HL-60 (cell line): ENCODE measurements around the gene GUCA1A.
"Not testable (repeated sequence)": the region's sequence is repeated elsewhere in the genome, so short reads cannot be mapped to it uniquely, and the experiment has no call there.

Source experiments
- DNase-seq, 2 experiments: peaks; one replicate each; pipeline ENCODE4 v3.0.0-alpha.2; 2010 to 2020; ENCODE audit warnings: low read depth in 1 of 2, low spot score in 1 of 2
- H3K27ac ChIP-seq: fragments of 250-450 bp; sonication (Bioruptor Pico); replicated peaks from 2 replicates; pipeline ENCODE4 v1.5.1; 2020; ENCODE audit warnings: mild to moderate bottlenecking, moderate library complexity
- H3K27me3 ChIP-seq: fragments of 250-450 bp; sonication (Bioruptor Pico); 2 replicates; pipeline ENCODE4 v1.5.1; 2021; ENCODE audit warnings: mild to moderate bottlenecking, moderate library complexity; ENCODE audit not compliant: insufficient read depth, poor library complexity, severe bottlenecking
- H3K4me3 ChIP-seq: replicated peaks from 2 replicates; pipeline ENCODE4 v1.5.1; 2011; ENCODE audit warnings: mild to moderate bottlenecking, control low read depth, low read length; ENCODE audit not compliant: insufficient read depth
- GABPA ChIP-seq: IDR thresholded peaks from 2 replicates; pipeline ENCODE4 v1.6.1; 2012; ENCODE audit warnings: low read depth
- POLR2AphosphoS5 ChIP-seq: IDR thresholded peaks from 2 replicates; pipeline ENCODE4 v1.6.1; 2012; ENCODE audit warnings: low read depth
- SPI1 ChIP-seq: IDR thresholded peaks from 2 replicates; pipeline ENCODE4 v1.6.1; 2012; ENCODE audit warnings: low read depth, mild to moderate bottlenecking, borderline replicate concordance
- TF ChIP-seq, protein P1 (sequence below): IDR thresholded peaks from one replicate; pipeline ENCODE4 v1.5.1; 2011; ENCODE audit warnings: low read length, control low read depth, inconsistent platforms; ENCODE audit not compliant: insufficient read depth
- TF ChIP-seq, protein P2 (sequence below): IDR thresholded peaks from 2 replicates; pipeline ENCODE4 v1.6.1; 2012; ENCODE audit warnings: low read depth; ENCODE audit not compliant: insufficient replicate concordance

GUCA1A gene

DNA sequence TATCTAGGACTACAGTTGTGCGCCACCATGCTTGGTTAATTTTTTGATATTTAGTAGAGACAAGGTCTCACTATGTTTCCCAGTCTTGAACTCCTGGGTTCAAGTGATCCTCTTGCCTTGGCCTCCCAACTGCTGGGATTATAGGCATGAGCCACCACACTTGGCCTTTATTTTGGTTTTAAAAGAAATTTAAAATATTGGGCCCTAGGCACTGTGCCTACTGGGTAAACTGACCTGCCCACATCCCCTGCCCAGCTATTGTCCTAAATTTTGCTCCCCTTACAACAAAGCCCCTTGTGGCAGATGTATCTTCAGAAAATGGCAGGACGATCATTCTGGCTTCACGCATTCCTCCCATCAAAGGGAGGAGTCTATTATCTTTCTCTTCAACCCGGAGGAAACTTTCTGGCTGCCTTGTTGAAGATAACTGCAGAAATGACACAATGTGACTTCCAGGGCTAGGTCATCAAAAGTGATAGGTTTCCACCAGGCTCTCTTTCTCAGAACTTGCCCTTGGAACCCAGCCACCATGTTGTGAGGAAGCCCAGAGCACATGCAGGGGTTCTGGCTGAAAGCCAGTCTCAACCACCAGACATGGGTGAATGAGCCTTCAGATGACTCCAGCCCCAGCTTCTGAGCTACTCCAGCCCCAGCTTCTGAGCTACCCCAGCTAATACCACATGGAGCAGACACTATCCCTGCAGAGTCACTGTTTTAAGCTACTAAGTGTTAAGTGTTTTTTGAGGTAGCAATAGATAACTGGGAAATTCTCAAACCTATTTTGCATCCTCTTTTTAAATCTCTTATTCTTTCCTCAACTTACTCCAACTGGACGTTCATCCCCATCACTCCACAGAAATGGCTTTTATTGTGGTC, 26.2 kb downstream of the GUCA1A start:
- DNase-seq: no peak
- H3K27me3 ChIP-seq: no peaks in the 10 kb centered on the region
- TF ChIP-seq SPI1 (no peak), GABPA (no peak), POLR2AphosphoS5 (no peak)
- TF ChIP-seq, protein P1, sequence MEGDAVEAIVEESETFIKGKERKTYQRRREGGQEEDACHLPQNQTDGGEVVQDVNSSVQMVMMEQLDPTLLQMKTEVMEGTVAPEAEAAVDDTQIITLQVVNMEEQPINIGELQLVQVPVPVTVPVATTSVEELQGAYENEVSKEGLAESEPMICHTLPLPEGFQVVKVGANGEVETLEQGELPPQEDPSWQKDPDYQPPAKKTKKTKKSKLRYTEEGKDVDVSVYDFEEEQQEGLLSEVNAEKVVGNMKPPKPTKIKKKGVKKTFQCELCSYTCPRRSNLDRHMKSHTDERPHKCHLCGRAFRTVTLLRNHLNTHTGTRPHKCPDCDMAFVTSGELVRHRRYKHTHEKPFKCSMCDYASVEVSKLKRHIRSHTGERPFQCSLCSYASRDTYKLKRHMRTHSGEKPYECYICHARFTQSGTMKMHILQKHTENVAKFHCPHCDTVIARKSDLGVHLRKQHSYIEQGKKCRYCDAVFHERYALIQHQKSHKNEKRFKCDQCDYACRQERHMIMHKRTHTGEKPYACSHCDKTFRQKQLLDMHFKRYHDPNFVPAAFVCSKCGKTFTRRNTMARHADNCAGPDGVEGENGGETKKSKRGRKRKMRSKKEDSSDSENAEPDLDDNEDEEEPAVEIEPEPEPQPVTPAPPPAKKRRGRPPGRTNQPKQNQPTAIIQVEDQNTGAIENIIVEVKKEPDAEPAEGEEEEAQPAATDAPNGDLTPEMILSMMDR: no peak
- TF ChIP-seq, protein P2, sequence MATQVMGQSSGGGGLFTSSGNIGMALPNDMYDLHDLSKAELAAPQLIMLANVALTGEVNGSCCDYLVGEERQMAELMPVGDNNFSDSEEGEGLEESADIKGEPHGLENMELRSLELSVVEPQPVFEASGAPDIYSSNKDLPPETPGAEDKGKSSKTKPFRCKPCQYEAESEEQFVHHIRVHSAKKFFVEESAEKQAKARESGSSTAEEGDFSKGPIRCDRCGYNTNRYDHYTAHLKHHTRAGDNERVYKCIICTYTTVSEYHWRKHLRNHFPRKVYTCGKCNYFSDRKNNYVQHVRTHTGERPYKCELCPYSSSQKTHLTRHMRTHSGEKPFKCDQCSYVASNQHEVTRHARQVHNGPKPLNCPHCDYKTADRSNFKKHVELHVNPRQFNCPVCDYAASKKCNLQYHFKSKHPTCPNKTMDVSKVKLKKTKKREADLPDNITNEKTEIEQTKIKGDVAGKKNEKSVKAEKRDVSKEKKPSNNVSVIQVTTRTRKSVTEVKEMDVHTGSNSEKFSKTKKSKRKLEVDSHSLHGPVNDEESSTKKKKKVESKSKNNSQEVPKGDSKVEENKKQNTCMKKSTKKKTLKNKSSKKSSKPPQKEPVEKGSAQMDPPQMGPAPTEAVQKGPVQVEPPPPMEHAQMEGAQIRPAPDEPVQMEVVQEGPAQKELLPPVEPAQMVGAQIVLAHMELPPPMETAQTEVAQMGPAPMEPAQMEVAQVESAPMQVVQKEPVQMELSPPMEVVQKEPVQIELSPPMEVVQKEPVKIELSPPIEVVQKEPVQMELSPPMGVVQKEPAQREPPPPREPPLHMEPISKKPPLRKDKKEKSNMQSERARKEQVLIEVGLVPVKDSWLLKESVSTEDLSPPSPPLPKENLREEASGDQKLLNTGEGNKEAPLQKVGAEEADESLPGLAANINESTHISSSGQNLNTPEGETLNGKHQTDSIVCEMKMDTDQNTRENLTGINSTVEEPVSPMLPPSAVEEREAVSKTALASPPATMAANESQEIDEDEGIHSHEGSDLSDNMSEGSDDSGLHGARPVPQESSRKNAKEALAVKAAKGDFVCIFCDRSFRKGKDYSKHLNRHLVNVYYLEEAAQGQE: no peak
- no peak overlapping the region for H3K4me3 ChIP-seq
- no peak overlapping the region for H3K27ac ChIP-seq

DNA sequence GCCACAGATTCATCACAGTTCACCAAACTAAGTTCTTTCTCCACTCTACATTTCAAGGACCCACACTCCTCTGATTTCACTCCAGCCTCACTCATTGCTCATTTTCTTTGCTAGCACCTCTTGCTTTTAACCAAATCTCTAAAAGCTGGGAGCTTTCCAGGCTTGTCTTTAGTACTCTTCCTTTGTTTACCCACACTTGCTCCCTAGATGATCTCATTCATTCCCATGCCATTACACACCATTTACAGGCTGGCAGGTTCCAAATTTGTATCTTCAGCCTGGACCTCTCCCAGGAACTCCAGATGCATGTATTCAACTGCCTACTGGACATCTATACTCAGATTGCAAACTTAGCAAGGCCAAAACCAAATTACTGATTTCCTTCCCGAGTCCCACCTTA, 26.9 kb downstream of the GUCA1A start:
- H3K4me3 ChIP-seq: no peak overlapping the region
- TF ChIP-seq GABPA: no peak
- TF ChIP-seq POLR2AphosphoS5: no peak
- TF ChIP-seq, protein P1: no peak
- TF ChIP-seq, protein P2: no peak
- TF ChIP-seq SPI1: no peak
- DNase-seq: no peak
- H3K27me3 ChIP-seq: no peaks in the 10 kb centered on the region
- H3K27ac ChIP-seq: no peak overlapping the region

DNA sequence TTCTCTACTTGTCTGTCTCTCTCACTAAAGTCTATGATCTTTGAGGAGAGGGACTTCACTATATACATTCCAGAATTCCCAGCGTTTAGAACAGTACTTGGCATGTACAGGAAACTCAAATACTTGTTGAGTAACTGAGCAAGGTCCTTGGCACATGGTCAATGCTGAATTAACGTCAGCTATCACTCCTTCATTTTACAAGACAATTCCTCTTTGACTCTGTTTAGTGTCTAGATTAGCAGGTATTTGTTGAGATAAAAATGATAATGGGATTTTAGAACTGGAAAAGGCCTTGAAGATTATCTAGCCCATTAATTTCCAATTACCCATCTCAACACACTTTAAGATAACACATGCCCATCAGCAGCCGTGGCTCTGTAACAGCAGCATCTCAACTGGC, 28.2 kb downstream of the GUCA1A start:
- Histone ChIP-seq H3K27ac (no peak overlapping the region), H3K4me3 (no peak overlapping the region), H3K27me3 (no peaks in the 10 kb centered on the region)
- DNase-seq: no peak
- no peak for TF ChIP-seq GABPA

DNA sequence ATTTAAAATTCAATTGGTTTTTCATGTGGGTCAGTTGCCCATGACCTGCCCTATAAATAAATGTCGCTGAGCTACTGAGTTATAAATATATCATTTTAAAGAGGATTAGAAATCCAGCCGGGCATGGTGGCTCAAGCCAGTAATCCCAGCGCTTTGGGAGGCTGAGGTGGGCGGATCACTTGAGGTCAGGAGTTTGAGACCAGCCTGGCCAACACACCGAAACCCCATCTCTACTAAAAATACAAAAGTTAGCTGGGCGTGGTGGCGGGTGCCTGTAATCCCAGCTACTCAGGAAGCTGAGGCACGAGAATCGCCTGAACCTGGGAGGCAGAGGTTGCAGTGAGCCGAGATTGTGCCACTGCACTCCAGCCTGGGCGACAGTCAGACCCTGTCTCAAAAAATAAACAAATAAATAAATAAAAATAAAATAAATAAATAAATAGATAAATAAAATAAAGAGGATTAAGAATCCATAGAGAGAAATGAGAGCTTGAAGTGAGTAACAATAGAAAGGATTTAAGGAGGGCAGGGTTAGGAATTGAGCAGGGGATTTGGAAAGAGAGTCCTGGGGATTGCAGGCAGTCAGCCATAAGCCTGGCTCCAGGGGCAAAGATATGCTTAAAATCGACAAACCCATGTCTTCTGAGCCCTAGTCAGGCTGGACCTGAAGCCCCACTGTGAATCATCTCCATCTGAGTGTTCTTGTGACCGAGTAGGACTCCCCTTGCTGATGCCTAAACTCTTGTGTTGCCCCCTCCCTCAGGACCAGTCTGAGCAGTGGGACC, 29.2 kb downstream of the GUCA1A start:
- H3K4me3 ChIP-seq, H3K27ac ChIP-seq, H3K27me3 ChIP-seq, DNase-seq: not testable (repeated sequence)
